ENCODE results near the gene NBPF9.
"Not testable (repeated sequence)": the region's sequence is repeated elsewhere in the genome, so short reads cannot be mapped to it uniquely, and the experiment has no call there.

Gene NBPF9

GRCh38 chr1:149075505-149076127 lies 27.7 kb downstream of the NBPF9 start:
- H3K36me3 ChIP-seq (replicated peaks); H3K4me3 ChIP-seq (ENCODE audit: low read depth, low read length): not testable (repeated sequence)

GRCh38 chr1:149064611-149065010 lies 38.7 kb downstream of the NBPF9 start:
- in situ Hi-C loops (cut with HindIII; ENCODE audit: low pct_ligation_motif_present, low sequenced_read_pairs); H3K27me3 ChIP-seq (replicated peaks); H3K4me3 ChIP-seq (ENCODE audit: low read depth, low read length); DNase-seq; H3K36me3 ChIP-seq (replicated peaks); H3K27ac ChIP-seq: not testable (repeated sequence)

More at GRCh38 chr1:149075505-149076127, 27.7 kb downstream of the NBPF9 start:
- H3K27ac ChIP-seq; H3K27me3 ChIP-seq (replicated peaks); DNase-seq; in situ Hi-C loops (cut with HindIII; ENCODE audit: low pct_ligation_motif_present, low sequenced_read_pairs): not testable (repeated sequence)

GRCh38 chr1:149043056-149043455 lies 60.3 kb downstream of the NBPF9 start:
- H3K36me3 ChIP-seq (replicated peaks); H3K27me3 ChIP-seq (replicated peaks); in situ Hi-C loops (cut with HindIII; ENCODE audit: low pct_ligation_motif_present, low sequenced_read_pairs); H3K27ac ChIP-seq; H3K4me3 ChIP-seq (ENCODE audit: low read depth, low read length); DNase-seq: not testable (repeated sequence)

- in situ Hi-C loops (cut with HindIII; ENCODE audit: low pct_ligation_motif_present, low sequenced_read_pairs); DNase-seq; H3K4me3 ChIP-seq (ENCODE audit: low read depth, low read length); H3K36me3 ChIP-seq (replicated peaks); H3K27ac ChIP-seq; H3K27me3 ChIP-seq (replicated peaks): not testable (repeated sequence)
Observed at GRCh38 chr1:149033916-149034315, 69.4 kb downstream of the NBPF9 start.

GRCh38 chr1:149024327-149024726 lies 79.0 kb downstream of the NBPF9 start:
- H3K36me3 ChIP-seq (replicated peaks); in situ Hi-C loops (cut with HindIII; ENCODE audit: low pct_ligation_motif_present, low sequenced_read_pairs); H3K27ac ChIP-seq; DNase-seq; H3K27me3 ChIP-seq (replicated peaks); H3K4me3 ChIP-seq (ENCODE audit: low read depth, low read length): not testable (repeated sequence)

GRCh38 chr1:149018577-149018976 lies 84.8 kb downstream of the NBPF9 start:
- H3K27ac ChIP-seq; H3K27me3 ChIP-seq (replicated peaks); H3K36me3 ChIP-seq (replicated peaks); H3K4me3 ChIP-seq (ENCODE audit: low read depth, low read length); DNase-seq; in situ Hi-C loops (cut with HindIII; ENCODE audit: low pct_ligation_motif_present, low sequenced_read_pairs): not testable (repeated sequence)

GRCh38 chr1:149016626-149017025 lies 86.7 kb downstream of the NBPF9 start:
- H3K36me3 ChIP-seq (replicated peaks); H3K4me3 ChIP-seq (ENCODE audit: low read depth, low read length); H3K27me3 ChIP-seq (replicated peaks); DNase-seq; H3K27ac ChIP-seq; in situ Hi-C loops (cut with HindIII; ENCODE audit: low pct_ligation_motif_present, low sequenced_read_pairs): not testable (repeated sequence)

- H3K27ac ChIP-seq; H3K36me3 ChIP-seq (replicated peaks); DNase-seq; H3K27me3 ChIP-seq (replicated peaks); H3K4me3 ChIP-seq (ENCODE audit: low read depth, low read length); in situ Hi-C loops (cut with HindIII; ENCODE audit: low pct_ligation_motif_present, low sequenced_read_pairs): not testable (repeated sequence)
Observed at GRCh38 chr1:149015522-149015921, 87.8 kb downstream of the NBPF9 start.

GRCh38 chr1:149013513-149013912 lies 89.8 kb downstream of the NBPF9 start:
- H3K36me3 ChIP-seq (replicated peaks); H3K27me3 ChIP-seq (replicated peaks); H3K27ac ChIP-seq; in situ Hi-C loops (cut with HindIII; ENCODE audit: low pct_ligation_motif_present, low sequenced_read_pairs); DNase-seq; H3K4me3 ChIP-seq (ENCODE audit: low read depth, low read length): not testable (repeated sequence)

- H3K27me3 ChIP-seq (replicated peaks); H3K36me3 ChIP-seq (replicated peaks); in situ Hi-C loops (cut with HindIII; ENCODE audit: low pct_ligation_motif_present, low sequenced_read_pairs); H3K27ac ChIP-seq; H3K4me3 ChIP-seq (ENCODE audit: low read depth, low read length); DNase-seq: not testable (repeated sequence)
Observed at GRCh38 chr1:149012599-149012998, 90.8 kb downstream of the NBPF9 start.

- H3K27me3 ChIP-seq (replicated peaks); in situ Hi-C loops (cut with HindIII; ENCODE audit: low pct_ligation_motif_present, low sequenced_read_pairs); DNase-seq; H3K27ac ChIP-seq; H3K4me3 ChIP-seq (ENCODE audit: low read depth, low read length); H3K36me3 ChIP-seq (replicated peaks): not testable (repeated sequence)
Observed at GRCh38 chr1:149009761-149010160, 93.6 kb downstream of the NBPF9 start.

GRCh38 chr1:149008769-149009168 lies 94.6 kb downstream of the NBPF9 start:
- H3K27me3 ChIP-seq (replicated peaks); DNase-seq; H3K4me3 ChIP-seq (ENCODE audit: low read depth, low read length); H3K27ac ChIP-seq; in situ Hi-C loops (cut with HindIII; ENCODE audit: low pct_ligation_motif_present, low sequenced_read_pairs); H3K36me3 ChIP-seq (replicated peaks): not testable (repeated sequence)

GRCh38 chr1:149008326-149008725 lies 95.0 kb downstream of the NBPF9 start:
- H3K27me3 ChIP-seq (replicated peaks); DNase-seq; H3K4me3 ChIP-seq (ENCODE audit: low read depth, low read length); in situ Hi-C loops (cut with HindIII; ENCODE audit: low pct_ligation_motif_present, low sequenced_read_pairs); H3K27ac ChIP-seq; H3K36me3 ChIP-seq (replicated peaks): not testable (repeated sequence)

Measured in brain microvascular endothelial cell (primary cell).